GM21381 (cell line): Measurements from ENCODE around the gene TBX4.
"Not testable (repeated sequence)": the region's sequence is repeated elsewhere in the genome, so short reads cannot be mapped to it uniquely, and the experiment has no call there.

ENCODE experiments used
- ATAC-seq: cut with Tn5 transposase; IDR thresholded peaks from one replicate; pipeline ENCODE4 v1.9.1; 2021; ENCODE audit warnings: mild to moderate bottlenecking, moderate library complexity; ENCODE audit not compliant: unreplicated experiment

The TBX4 gene

GRCh38 chr17:61480414-61480807 is 28.2 kb downstream of the TBX4 start:
- ATAC-seq: no peak

DNA sequence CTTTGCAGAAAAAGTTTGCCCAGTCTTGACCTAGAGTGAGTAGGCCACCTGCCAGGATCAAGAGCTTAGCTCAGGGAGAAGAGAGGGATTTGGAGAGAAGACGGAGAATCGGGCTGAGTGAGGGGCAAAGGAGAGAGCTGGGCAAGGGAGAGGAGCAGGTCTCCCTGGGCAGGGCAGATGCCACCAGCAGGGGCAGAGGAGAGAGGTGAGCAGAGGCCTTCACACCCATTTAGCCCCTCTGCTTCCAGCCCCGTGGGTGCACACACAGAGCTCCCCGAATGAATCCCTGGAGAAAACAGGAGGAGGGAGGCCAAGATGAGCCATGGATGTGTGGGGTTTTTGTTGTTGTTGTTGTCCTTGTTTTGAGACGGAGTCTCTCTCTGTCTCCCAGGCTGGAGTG is 29.2 kb downstream of the TBX4 start:
- ATAC-seq: no peak

DNA sequence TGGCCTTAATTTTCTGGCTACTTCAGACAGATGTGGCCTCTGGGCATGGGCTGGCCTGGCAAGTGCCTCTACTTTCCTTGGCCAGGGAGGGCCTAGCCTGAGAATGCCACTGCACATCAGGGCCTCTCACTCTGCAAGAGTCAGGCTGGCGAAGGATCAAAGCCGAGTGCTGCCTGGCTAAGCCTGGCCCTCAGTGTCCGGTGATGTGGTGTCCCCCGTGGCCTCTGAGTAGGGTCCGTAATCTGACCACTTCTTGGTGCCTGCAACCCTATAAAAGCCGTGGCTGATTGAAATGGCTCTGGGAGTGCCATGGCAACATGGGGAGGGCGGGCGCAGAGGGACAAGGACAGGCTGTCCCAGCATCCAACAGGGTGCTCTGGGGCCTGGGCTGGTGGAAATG is 30.2 kb downstream of the TBX4 start:
- no peak for ATAC-seq

DNA sequence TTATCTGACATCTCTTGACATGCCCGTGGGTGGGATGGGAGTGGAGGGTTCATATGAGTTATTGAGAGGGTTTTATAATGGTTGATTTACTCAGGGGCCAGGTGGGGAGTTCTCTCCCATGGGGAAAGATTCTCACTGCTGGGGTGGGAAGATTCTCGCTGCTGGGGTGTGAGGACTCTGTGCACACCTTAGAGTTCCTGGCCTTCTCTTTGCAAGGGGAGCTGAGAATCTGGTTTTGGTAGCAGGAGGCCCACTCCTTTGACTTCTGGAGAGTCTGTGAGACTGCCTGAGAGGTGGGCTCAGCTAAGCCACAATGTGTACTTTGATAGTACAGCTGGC is 31.5 kb downstream of the TBX4 start:
- no peak for ATAC-seq

DNA sequence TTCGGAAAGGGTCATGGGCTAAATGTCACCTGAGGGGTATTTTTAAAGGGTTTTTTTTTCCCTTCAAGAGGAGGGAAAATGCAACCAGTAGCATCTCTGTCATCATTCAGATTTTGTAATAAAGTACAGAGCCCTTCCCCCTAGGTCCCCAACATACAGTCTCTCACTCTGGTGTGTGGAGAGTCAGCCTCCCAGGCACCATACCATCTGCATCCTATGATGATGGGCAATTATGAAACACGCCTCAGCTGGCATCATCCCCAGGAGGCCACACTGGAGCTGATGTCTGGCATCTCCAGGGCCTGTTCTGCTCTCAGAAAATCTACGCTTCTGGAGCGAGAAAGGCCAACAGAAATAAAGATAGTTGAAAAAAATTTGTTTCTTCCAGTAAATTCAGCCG is 32.0 kb downstream of the TBX4 start:
- no peak for ATAC-seq

GRCh38 chr17:61485067-61485775 is 33.0 kb downstream of the TBX4 start:
- no peak for ATAC-seq

- no peak for ATAC-seq
Observed at GRCh38 chr17:61486135-61487120, 34.2 kb downstream of the TBX4 start.

GRCh38 chr17:61487161-61487988 is 35.2 kb downstream of the TBX4 start:
- no peak for ATAC-seq

GRCh38 chr17:61487989-61488595 is 35.9 kb downstream of the TBX4 start:
- no peak for ATAC-seq

DNA sequence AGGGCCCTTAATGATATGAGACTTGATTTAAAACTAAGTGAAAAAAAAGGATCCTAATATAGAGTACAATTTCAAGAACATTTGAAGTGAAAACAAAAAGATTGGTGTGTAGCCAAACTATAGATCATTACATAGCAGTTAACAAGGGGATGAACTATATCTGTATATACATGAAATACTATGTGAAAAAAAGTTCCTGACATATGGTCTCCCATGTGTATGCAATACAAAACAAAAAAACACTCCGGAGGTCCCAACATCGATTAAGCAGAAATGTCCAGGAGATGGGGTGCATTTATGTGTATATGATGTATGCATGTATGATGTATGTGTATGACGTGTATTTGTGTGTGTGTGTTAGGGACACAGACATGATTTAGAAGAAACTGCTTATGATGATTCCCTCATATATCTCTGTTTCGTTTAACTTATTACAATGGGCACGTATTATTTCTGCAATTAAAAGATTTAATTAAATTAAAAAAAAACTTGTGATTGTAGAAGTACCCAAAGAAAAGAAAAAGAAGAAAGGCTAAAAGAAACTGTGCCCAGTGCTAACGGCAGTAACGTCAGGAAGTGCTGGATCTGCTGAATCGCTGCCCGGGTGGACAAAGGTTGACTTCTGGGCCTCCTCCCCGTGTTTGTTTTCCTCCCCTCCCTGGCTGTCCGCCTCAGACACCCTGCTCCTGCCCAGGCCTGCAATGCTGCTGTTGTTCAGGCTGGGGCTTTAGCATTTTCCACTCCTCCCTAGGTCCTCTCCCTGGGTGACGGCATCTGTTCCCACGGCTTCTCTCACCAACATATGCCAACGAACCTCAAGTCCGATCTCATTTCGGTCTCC is 36.9 kb downstream of the TBX4 start:
- no peak for ATAC-seq

DNA sequence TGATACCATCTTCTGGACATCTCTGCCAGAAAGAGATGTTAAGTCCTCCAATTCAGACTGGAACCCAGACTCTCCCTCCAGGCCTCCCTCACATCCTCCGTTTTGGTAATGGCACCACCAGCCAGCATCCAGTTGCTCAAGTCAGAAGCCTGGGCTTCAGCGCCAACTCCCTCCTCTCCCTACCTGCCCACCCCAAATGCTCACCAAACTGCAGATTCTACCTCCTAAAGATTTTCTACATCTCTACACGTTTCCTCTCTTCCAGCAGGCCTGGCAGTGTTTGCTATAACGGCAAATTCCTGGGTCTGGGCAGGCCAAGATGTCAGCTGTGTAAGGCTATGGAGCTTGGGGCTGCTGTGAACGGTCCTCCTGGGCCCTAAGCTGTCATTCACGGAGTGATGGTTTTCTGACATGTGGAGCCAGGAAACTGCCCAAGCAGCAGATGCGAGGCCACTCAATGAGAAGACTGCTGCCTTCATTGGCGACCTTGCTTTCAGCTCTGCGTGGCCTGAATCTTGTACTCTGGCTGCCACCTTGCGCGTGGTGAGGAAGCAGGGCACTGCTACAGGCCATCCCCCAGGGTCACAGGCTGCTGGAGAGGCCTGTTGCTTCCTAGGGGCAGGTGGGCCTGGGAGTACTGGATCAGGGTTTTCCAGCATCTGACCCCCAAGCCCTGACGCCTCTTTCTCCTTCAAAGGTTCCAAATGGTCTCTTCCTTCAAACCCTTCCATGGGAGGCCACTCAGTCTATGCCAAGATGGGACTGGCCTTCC is 37.7 kb downstream of the TBX4 start:
- ATAC-seq: no peak

DNA sequence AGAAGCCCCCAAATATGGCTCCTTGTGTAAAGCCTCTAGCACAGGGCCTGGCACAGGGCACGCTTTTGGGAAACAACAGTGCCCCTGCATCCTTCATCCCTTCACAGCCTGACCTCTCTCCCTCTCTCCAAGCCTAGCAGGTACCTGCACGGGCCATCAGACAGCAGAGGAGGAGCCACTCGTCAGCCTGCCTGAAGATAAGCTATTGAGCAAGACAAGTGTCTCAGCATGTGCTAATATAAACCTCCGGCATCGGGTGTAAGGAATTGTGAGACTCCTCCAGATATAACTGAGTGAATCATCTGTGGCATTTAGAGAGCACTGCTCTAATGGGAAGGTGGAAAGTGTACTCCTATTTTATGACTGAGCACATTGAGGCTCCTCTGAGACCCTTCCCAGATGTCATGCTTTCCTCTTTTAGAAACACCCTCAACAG is 38.3 kb downstream of the TBX4 start:
- no peak for ATAC-seq

DNA sequence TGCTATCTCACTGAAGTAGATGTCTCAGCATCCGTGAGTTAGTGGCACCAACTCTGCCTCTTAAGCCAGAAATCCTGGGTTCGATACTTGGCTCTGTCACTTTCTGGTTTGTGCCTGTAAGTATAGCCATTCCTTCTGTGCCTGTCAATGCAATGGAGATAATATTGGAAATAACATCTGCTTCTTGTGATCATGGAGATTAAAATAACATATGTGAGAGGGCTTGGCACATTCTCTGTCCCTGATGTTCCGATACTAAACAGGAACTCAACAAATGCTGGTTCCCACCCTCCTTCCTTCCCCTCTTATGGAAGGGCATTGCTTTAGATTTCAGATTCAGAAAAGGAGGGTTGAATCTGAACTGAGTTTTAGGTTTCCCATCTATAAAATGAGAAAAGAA is 39.8 kb downstream of the TBX4 start:
- no peak for ATAC-seq

- ATAC-seq: no peak
Observed at GRCh38 chr17:61492759-61493526, 40.7 kb downstream of the TBX4 start.

DNA sequence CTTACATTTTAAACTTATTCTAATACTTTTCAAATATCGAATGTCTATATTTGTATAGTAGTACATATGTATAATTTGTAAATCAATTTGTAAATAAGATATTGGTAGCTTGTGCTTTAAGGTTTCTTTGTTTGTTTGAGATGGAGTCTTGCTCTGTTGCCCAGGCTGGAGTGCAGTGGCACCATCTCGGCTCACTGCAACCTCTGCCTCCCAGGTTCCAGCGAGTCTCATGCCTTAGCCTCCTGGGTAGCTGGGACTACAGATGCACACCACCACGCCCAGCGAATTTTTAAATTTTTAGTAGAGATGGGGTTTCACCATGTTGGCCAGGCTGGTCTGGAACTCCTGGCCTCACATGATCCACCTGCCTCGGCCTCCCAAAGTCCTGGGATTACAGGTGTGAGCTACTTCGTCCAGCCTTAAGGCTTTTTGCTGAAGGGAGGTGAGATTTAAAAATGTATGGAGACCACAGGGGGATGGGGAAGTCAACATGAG is 41.7 kb downstream of the TBX4 start:
- not testable (repeated sequence) for ATAC-seq

DNA sequence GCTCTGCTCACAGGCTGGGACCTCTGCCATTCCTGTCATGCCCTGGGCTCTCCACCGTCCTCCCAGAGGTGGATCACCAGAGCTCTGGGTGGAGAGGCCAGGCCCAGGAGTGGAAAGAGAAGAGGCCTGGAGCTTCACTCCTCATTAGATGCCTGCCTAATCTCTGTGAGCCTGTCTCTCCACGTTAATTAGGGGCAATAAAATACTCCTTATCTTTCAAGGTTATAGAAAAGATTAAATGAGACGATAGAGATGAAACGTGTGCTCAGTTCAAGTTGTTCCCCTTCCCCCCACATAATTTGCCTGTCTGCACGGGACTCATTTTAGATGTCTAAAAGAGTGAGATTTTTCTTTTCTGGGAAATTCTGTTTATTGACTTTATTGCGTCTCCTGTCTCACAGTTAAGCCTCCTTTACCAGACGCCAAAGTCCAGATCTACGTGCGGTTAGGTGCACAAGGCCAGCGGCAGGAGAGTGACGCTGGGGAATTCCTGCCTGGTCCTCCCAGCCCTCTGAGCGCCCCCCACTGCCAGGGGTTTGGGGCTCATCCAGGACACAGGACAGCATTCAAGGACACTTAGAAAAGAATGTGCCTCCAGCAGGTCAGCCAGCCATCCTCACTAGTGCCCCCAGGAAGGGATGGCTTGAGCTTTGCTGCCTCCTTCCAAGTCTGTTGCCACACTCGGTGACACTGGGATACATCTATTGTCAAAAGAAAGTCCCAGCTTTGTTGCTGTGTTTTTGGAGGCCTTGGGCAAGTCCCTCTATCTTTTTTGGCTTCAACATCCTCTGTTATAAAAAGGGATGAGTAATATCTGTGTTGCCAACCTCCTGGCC is 42.3 kb downstream of the TBX4 start:
- no peak for ATAC-seq

- ATAC-seq: no peak
Observed at GRCh38 chr17:61495161-61495857, 43.1 kb downstream of the TBX4 start.
